GM18507 (cell line): ENCODE measurements around the gene RPL39L.

Experiments
- DNase-seq: peaks from one replicate; pipeline ENCODE4 v3.0.0; 2011; ENCODE audit warnings: low read depth; ENCODE audit not compliant: insufficient read length; ENCODE audit errors: extremely low spot score
- FAIRE-seq: peaks from 2 replicates; lab custom pipeline; 2011; peaks lifted over from hg19 to GRCh38; lab: Jason Lieb, UNC

Gene RPL39L

GRCh38 chr3:187103251-187103650 is 36.0 kb downstream of the RPL39L start:
- no peak for FAIRE-seq
- DNase-seq = no peak

DNA sequence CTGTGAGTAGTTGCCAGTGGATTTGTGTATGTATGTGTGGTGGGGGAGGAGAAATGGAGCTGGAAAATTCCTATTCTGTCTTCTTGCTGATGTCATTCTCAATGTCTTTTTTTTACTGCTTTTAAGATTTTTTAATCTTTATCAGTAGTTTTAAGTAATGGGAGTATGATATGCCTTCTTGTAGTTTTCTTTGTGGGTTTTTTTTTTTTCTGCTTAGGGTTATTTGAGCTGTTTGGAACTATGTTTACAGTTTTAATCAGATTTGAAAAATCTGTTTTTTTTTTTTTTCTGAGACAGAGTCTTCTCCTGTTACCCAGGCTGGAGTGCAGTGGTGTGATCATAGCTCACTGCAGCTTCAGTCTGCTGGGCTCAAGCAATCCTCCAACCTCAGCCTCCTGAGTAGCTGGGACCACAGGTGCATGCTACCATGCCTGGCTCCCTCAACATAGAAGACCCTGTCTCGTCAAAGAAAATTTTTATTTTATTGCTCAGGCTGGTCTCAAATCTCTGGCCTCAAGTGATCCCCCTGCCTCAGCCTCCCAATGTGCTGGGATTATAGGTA is 37.1 kb downstream of the RPL39L start:
- FAIRE-seq = peak; percentile 5
- no peak for DNase-seq

GRCh38 chr3:187101184-187102072 is 37.9 kb downstream of the RPL39L start:
- peak; percentile 54 for FAIRE-seq
- DNase-seq = no peak

DNA sequence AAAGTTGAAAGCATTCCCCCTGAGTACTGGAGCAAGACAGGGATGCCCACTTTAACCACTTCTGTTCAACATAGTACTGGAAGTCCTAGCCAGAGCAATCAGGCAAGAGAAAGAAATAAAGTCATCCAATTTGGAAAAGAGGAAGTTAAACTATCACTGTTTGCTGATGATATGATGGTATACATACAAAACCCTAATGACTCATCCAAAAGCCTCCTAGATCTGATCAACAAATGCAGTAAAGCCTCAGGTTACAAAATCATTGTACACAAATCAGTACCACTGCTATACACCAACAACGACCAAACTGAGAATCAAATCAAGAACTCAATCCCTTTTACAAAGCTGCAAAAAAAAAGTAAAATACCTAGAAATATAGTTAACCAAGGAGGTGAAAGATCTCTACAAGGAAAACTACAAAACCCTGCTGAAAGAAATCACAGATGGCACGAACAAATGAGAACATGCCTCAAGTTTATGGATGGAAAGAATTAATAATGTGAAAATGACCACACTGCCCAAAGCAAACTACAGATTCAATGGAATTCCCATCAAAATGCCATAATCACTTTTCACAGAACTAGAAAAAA is 40.3 kb downstream of the RPL39L start:
- FAIRE-seq = no peak

GRCh38 chr3:187093320-187093719 is 46.0 kb downstream of the RPL39L start:
- DNase-seq (no peak), FAIRE-seq (no peak)

More for the DNA sequence above, 40.3 kb downstream of the RPL39L start:
- no peak for DNase-seq

DNA sequence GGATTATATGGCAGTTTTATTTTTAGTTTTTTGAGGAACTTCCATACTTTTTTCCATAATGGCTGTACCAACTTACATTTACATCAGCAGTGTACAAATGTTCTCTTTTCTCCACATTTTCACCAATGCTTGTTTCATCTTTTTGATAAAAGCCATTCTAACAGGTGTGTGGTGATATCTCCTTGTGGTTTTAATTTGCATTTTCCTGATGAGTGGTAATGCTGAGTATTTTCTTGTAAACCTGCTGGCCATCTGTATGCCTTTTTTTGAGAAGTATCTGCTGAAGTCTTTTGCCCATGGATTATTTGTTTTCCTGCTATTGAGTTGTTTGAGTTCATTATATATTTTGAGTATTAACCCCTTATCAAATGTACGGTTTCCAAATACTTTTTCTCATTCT is 50.6 kb downstream of the RPL39L start:
- no peak for FAIRE-seq
- no peak for DNase-seq

DNA sequence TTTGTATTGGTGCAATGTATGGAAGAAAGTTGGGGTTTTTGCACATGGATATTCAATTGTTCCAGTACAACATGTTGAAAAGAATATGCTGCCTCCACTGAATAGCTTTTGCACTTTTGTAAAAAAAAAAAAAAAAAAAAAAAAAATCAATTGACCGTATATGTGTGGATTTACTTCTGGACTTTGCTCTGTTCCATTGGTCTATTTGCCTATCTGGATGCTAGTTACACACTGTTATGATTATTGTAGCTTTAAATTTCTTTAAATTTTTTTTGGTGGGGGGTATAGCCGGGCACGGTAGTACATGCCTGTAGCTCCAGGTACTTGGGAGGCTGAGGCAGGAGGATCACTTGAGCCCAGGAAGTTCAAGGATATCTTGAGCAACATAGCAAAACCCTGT is 52.5 kb downstream of the RPL39L start:
- FAIRE-seq (no peak), DNase-seq (no peak)

DNA sequence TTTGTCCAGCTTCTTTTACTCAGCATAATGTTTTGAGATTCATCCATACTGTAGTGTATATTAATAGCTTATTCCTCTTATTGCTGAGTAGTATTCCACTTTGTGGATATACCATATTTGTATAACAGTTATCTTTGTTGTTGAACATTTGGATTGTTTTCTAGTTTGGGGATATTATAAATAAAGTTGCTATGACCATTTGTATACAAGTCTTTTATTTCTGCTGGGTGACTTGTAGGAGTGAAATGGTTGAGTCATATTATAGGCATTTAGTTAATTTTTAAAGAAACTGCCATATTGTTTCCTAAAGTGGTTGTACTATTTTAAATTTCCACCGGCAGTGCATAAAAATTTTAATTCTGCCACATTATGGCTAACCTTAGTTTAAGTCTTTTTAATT is 53.4 kb downstream of the RPL39L start:
- FAIRE-seq (no peak), DNase-seq (no peak)

DNA sequence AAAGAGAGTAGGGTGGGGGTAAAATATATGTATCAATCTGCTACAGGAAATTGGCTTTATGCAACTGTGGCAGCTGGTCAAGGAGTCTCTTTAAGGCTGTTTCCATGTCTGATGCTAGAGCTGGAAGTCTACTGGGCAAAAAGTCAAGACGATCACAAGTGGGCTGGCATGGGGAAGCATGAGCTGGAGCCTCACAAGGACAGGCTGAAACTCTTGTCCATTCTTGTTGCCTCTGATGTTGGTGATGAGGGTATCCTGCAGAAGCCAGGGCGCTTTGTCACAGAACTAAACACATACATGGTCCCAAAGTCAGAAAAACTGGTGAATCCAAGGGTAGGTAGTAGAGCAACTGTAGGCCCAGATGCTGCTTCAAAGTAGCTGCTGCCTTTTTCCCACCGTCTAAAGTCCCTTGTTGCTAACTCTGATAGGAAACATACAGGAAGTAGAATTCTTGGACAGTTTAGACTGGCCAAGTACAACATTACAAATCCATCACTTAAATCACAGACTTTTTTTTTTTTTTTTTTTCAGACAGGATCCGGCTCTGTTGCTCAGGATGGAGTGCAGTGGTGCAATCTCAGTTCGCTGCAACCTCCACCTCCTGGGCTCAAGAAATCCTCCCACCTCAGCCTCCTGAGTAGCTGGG is 54.2 kb downstream of the RPL39L start:
- FAIRE-seq (no peak), DNase-seq (no peak)

- no peak for FAIRE-seq
- no peak for DNase-seq
Observed at GRCh38 chr3:187084580-187084979, 54.7 kb downstream of the RPL39L start.

GRCh38 chr3:187084126-187084525 is 55.2 kb downstream of the RPL39L start:
- no peak for DNase-seq
- no peak for FAIRE-seq

DNA sequence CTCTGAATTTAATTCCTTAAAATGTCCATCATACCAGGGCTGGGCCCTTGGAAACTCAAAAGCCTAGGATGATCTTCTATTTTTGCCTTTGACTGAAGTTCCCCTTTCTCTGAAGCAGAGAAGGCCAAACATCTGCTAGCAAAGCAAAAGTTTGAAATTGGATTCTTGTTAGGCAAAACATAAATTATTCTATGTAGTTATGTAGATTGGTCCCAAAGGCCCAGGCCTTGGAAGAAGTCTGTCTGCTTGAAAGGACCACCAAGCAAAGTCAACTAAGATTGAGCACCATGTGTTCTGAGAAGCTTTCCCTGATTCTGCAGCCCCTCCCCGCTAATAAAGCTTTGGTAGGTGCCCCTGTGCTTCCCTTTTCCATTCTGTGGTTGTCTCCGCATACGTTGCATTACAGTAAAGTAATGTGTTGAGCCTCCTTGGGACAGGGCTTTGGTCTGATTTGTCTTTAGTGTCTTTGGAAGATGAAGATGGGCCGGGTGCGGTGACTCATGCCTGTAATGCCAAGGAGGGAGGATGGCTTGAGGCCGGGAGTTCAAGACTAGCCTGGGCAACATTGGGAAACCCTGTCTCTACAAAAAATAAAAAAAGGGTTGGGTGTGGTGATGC is 56.4 kb downstream of the RPL39L start:
- no peak for DNase-seq
- FAIRE-seq = no peak

- DNase-seq (no peak), FAIRE-seq (no peak)
Observed at GRCh38 chr3:187080799-187081450, 58.4 kb downstream of the RPL39L start.

DNA sequence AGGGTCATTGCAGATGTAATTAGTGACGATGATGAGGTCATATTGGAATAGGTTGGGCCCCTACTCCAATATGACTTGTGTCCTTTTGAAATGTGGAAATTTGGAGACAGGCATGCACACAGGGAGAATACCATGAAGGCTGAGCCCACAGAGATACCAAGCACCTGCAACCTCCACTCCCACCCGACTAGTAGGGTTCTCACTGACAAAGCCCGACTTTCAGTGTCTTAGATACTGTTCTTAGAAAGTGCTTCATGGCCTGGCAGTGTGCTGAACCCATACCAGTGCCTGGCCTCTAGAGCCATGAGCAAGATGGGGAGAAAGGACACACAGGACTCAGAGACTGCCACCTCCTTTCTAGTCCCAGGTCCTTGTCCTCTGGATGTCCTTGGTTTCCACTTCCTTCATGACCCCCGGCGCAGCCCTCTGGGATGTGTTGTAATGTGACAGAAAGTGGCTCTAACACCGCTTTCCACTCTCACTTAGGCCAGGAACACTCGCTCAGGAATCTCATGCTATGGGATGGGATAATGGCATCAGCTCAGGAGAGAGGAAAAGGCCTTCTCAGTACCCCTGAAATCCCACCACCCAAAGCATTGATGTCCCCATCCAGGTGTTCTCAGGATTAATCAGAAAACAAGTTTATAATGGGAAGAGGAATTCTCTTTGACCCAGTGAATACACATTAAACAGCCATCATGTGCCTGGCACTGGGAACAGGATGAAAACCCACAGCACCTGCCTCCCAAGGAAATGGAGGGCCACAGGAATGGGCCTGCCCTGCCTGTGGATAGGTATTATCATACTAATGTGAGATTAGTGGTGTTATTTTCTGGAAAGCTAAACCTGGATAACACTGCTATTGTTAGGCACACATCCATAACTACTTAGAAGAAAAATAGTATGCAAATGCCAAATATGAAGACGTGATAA is 59.9 kb downstream of the RPL39L start:
- no peak for FAIRE-seq
- DNase-seq = no peak

- no peak for FAIRE-seq
- no peak for DNase-seq
Observed at GRCh38 chr3:187077537-187077936, 61.8 kb downstream of the RPL39L start.

DNA sequence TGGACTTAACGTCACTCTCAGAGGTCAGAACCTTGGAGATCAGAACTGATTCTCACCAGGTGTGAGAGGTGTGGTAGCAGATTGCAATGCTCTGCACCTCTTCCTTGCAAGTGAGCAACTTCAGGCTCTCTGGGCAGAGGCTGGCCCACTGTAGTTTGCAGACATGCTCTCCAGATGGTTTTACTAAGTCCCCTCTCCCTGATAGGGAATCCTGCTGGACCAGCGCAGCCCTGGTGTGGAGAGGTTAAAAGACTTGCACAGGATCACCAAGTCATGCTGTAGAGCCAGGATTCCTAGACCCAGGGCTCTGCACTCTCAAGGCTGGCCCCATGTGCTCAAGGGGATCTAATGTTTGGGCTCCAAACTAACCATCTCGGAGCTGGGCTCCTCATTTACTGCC is 62.2 kb downstream of the RPL39L start:
- FAIRE-seq (no peak), DNase-seq (no peak)

GRCh38 chr3:187076297-187076696 is 63.0 kb downstream of the RPL39L start:
- DNase-seq = no peak
- no peak for FAIRE-seq

- FAIRE-seq (no peak), DNase-seq (no peak)
Observed at GRCh38 chr3:187074846-187075245, 64.5 kb downstream of the RPL39L start.
